Keratinocyte (primary cell): ENCODE results near the gene DCN. TPM values are rescaled to one million over a fixed set of nuclear protein-coding genes. Genes with fewer than 3 reads are reported as not detected.

Experiments used
- DNase-seq: peaks from one replicate; pipeline ENCODE4 v3.0.0-alpha.2; 2011; ENCODE audit warnings: low read depth, missing footprints, low spot score
- FAIRE-seq: peaks from 2 replicates; lab custom pipeline; 2011; peaks lifted over from hg19 to GRCh38; lab: Jason Lieb, UNC
- H2AFZ ChIP-seq: 2 replicates; pipeline ENCODE4 v1.6.0; 2012; ENCODE audit warnings: low read length, control low read depth, inconsistent platforms; ENCODE audit not compliant: control insufficient read depth
- H3K27ac ChIP-seq: 2 replicates; pipeline ENCODE4 v1.5.1; 2011; ENCODE audit warnings: low read length; ENCODE audit not compliant: control insufficient read depth, insufficient read depth
- H3K27me3 ChIP-seq: 3 replicates; pipeline ENCODE4 v1.6.0; 2011; ENCODE audit warnings: low read length; ENCODE audit not compliant: control insufficient read depth, insufficient read depth; ENCODE audit errors: extremely low read depth
- H3K36me3 ChIP-seq, 2 experiments: 2 replicates in 1 of 2; 3 replicates in 1 of 2; pipeline ENCODE4 v1.5.1; 2011; ENCODE audit warnings: low read length in 2 of 2, mild to moderate bottlenecking in 1 of 2; ENCODE audit not compliant: control insufficient read depth in 2 of 2, insufficient read depth in 2 of 2; ENCODE audit errors: extremely low read depth in 1 of 2
- H3K4me1 ChIP-seq: 3 replicates; pipeline ENCODE4 v1.5.1; 2011; ENCODE audit warnings: low read length; ENCODE audit not compliant: control insufficient read depth, insufficient read depth; ENCODE audit errors: extremely low read depth
- H3K4me2 ChIP-seq: 3 replicates; pipeline ENCODE4 v1.6.0; 2011; ENCODE audit warnings: low read depth, low read length; ENCODE audit not compliant: control insufficient read depth, insufficient read depth; ENCODE audit errors: extremely low read depth
- H3K4me3 ChIP-seq, 3 experiments: fragments of 200-600 bp in 1 of 3; sonication (generic) in 1 of 3; 2 replicates in 2 of 3; 3 replicates in 1 of 3; pipeline ENCODE4 v1.5.1; 2011 to 2016; ENCODE audit warnings: low read length in 3 of 3, mild to moderate bottlenecking in 3 of 3, control low read depth in 2 of 3, inconsistent platforms in 1 of 3, low read depth in 1 of 3, mixed read lengths in 1 of 3, mixed run types in 1 of 3, moderate library complexity in 1 of 3; ENCODE audit not compliant: control insufficient read depth in 2 of 3, insufficient read depth in 2 of 3; ENCODE audit errors: extremely low read depth in 1 of 3
- H3K79me2 ChIP-seq: 2 replicates; pipeline ENCODE4 v1.6.0; 2012; ENCODE audit warnings: low read length; ENCODE audit not compliant: control insufficient read depth, insufficient read depth
- H3K9ac ChIP-seq: 3 replicates; pipeline ENCODE4 v1.6.0; 2011; ENCODE audit warnings: low read length; ENCODE audit not compliant: control insufficient read depth, insufficient read depth; ENCODE audit errors: extremely low read depth
- H3K9me1 ChIP-seq: 3 replicates; pipeline ENCODE4 v1.6.0; 2011; ENCODE audit warnings: low read length; ENCODE audit not compliant: control insufficient read depth, insufficient read depth; ENCODE audit errors: extremely low read depth
- H3K9me3 ChIP-seq: 2 replicates; pipeline ENCODE4 v1.5.1; 2012; ENCODE audit warnings: low read depth, low read length; ENCODE audit not compliant: control insufficient read depth
- H4K20me1 ChIP-seq: 3 replicates; pipeline ENCODE4 v1.6.0; 2011; ENCODE audit warnings: low read length; ENCODE audit not compliant: control insufficient read depth, insufficient read depth; ENCODE audit errors: extremely low read depth
- EZH2 ChIP-seq: IDR thresholded peaks from one replicate; pipeline ENCODE4 v1.6.1; 2012; ENCODE audit warnings: inconsistent platforms, mild to moderate bottlenecking, low read length, moderate library complexity
- dilution Hi-C: fragments of 300-500 bp; cut with MboI; formaldehyde crosslinking; loops from one replicate; pipeline ENCODE4 v1.7.0; 2020; ENCODE audit warnings: low sequenced_read_pairs; ENCODE audit not compliant: extremely low pct_ligation_motif_present
- polyA plus RNA-seq, 5 experiments: library from polyadenylated mRNA; depleted of rRNA in 3 of 5; stranded (reverse) in 3 of 5; stranded (forward) in 1 of 5; unstranded in 1 of 5; fragments of >200 nt; gene quantifications; 1 replicate in 1 of 5; 2 replicates in 3 of 5; 3 replicates in 1 of 5; pipeline versions ENCODE4 v1.2.1 to v1.2.3, GENCODE V29; 2011 to 2012; ENCODE audit warnings: missing spikeins in 2 of 5, low read depth in 1 of 5, low replicate concordance in 1 of 5
- TF ChIP-seq, protein P1 (sequence below), 3 experiments: IDR thresholded peaks in 1 of 3; conservative IDR thresholded peaks in 1 of 3; optimal IDR thresholded peaks in 1 of 3; 2 replicates in 2 of 3; 3 replicates in 1 of 3; pipeline versions ENCODE3 to v1.5.1; 2011; ENCODE audit warnings: low read length in 3 of 3, mild to moderate bottlenecking in 3 of 3, moderate library complexity in 2 of 3, control low read depth in 1 of 3, inconsistent platforms in 1 of 3; ENCODE audit not compliant: insufficient read depth in 2 of 3; ENCODE audit errors: extremely low read depth in 1 of 3

DCN gene
- polyA plus RNA-seq, 1 donor (not counting 4 experiments of a cell fraction or from before 2014, with no cell fraction given), result 2.5 TPM

DNA sequence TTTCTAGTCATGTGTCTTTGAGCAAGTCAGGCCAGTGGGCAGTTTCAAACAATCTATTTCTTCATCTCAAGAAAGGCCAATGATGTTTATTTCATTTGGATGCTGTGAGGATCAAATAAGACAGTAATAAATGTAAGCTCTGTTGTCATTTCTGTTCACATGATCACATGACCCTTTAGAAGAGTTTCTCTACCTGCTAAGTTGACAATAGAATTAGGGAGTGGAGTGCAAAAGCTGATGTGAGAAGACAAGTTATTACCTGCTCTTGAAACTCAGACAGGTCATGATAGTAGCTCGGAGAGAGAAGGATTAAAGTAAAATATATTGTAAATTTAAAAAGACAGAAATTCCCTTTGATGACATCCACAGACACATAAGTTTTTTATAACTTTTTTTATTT is 37.3 kb upstream of the DCN start:
- DNase-seq (no peak), FAIRE-seq (no peak)
- Histone ChIP-seq H3K79me2 (no peaks in the 10 kb centered on the region), H3K9ac (no peak overlapping the region), H3K9me1 (no peaks in the 10 kb centered on the region), H2AFZ (no peak overlapping the region), H3K27me3 (no peaks in the 10 kb centered on the region), H3K36me3 (no peaks in the 10 kb centered on the region), H3K9me3 (no peaks in the 10 kb centered on the region), H3K4me3 (no peak overlapping the region), H3K4me1 (peaks cover 8% of the 10 kb centered on the region), H3K4me2 (no peak overlapping the region), H3K27ac (peak overlapping the region; percentile 8), H4K20me1 (no peaks in the 10 kb centered on the region)
- no peak for TF ChIP-seq EZH2
- TF ChIP-seq, protein P1, sequence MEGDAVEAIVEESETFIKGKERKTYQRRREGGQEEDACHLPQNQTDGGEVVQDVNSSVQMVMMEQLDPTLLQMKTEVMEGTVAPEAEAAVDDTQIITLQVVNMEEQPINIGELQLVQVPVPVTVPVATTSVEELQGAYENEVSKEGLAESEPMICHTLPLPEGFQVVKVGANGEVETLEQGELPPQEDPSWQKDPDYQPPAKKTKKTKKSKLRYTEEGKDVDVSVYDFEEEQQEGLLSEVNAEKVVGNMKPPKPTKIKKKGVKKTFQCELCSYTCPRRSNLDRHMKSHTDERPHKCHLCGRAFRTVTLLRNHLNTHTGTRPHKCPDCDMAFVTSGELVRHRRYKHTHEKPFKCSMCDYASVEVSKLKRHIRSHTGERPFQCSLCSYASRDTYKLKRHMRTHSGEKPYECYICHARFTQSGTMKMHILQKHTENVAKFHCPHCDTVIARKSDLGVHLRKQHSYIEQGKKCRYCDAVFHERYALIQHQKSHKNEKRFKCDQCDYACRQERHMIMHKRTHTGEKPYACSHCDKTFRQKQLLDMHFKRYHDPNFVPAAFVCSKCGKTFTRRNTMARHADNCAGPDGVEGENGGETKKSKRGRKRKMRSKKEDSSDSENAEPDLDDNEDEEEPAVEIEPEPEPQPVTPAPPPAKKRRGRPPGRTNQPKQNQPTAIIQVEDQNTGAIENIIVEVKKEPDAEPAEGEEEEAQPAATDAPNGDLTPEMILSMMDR (optimal IDR thresholded peaks at IDR 0.05 in 1 of 3, IDR thresholded peaks at IDR 0.05 in 1 of 3, conservative IDR thresholded peaks at IDR 0.05 in 1 of 3; ENCODE audit: extremely low read depth in 1 of 3, insufficient read depth in 2 of 3, low read length in 3 of 3), result no peak
- dilution Hi-C loops, result no loop called here

DNA sequence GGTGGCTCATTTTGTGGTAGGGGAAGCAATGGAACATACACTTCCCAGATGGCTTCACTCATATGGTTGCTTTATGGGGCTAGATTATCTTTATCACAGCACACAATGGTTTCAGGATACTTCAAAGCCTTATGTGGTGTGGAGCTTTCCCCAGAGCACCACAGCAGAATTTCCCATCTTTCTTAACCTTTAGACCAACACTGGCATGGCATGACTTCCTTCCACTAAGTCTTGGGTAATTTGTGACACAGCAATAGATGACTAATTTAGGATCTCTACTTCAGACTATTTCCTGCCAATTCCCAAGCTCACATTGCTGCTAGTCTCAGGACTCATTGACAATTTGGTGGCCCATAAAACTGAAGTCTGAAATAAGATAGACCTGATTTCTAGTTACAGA is 36.9 kb upstream of the DCN start:
- H3K4me3 ChIP-seq, result no peak overlapping the region
- dilution Hi-C loops, result no loop called here
- no peak overlapping the region for H2AFZ ChIP-seq
- H3K9ac ChIP-seq, result no peak overlapping the region
- H3K9me1 ChIP-seq, result no peaks in the 10 kb centered on the region
- FAIRE-seq (peak; percentile 44), DNase-seq (no peak)
- H4K20me1 ChIP-seq, result no peaks in the 10 kb centered on the region
- TF ChIP-seq, protein P1 (optimal IDR thresholded peaks at IDR 0.05 in 1 of 3, IDR thresholded peaks at IDR 0.05 in 1 of 3, conservative IDR thresholded peaks at IDR 0.05 in 1 of 3; ENCODE audit: extremely low read depth in 1 of 3, insufficient read depth in 2 of 3, low read length in 3 of 3), result no peak
- TF ChIP-seq EZH2, result no peak
- no peaks in the 10 kb centered on the region for H3K9me3 ChIP-seq
- H3K27ac ChIP-seq, result peak overlapping the region; percentile 8
- no peak overlapping the region for H3K4me2 ChIP-seq
- no peaks in the 10 kb centered on the region for H3K79me2 ChIP-seq
- peaks cover 8% of the 10 kb centered on the region for H3K4me1 ChIP-seq
- no peaks in the 10 kb centered on the region for H3K36me3 ChIP-seq
- no peaks in the 10 kb centered on the region for H3K27me3 ChIP-seq
